HG02623 (cell line): Measurements from ENCODE around the gene SUCO.

ENCODE experiments used
- ATAC-seq: cut with Tn5 transposase; IDR thresholded peaks from one replicate; pipeline ENCODE4 v1.9.1; 2021; ENCODE audit warnings: moderate library complexity; ENCODE audit not compliant: unreplicated experiment

Gene SUCO

DNA sequence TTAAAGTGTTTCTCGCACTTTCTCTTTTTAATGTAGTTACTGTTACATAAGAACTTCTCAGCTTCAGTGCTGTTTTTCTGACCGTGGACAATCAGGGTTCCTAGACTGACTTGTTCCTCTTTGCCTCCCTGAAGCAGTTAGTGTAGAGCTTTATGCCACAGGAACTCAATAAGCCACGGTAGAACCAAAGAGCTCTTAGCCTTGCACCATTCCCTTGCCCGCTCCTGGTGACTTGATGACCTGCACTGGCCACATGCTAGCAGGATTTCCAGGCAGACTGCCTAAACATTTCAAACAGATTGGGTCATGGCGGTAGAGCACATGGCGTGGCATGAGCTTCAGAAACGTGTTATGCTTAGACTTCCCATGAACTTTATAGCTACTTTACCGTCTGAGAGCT, 107.2 kb downstream of the SUCO start:
- no peak for ATAC-seq

DNA sequence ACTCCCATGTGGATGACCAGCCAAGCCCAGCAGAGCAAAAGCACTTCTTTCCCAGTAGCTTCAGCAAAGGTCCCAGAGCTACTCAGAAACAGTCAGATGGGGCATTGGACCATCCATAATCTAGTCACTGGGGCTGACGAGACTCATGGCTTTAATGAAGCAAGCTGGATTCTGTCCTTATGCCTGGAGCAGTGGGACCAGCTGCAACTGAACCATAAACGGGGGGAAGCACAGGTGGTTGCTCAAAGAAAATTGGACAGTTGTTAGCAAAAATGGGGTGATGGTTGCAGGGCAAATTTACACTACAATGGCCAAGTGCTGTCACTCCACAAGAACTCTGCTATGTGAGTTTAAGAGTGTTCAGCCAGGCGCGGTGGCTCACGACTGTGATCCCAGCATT, 108.5 kb downstream of the SUCO start:
- ATAC-seq: no peak

DNA sequence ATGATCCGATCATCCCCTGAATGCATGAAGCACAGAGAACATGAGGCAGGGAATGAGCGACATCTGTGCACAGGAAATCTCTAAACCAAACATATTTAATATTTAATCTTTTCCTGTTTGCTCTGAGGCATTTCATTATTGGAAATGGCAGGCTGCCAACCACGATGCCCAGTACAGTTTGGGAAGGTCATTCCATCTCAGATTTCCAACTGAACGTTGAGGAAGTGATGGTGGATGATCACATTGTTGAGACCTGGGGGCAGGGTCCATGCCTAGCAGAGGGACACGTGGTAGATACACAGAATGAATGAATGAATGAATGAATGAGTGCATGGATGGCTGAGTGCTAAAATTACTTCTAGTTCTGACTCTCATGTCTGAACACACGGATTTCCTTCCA, 110.0 kb downstream of the SUCO start:
- ATAC-seq: no peak

DNA sequence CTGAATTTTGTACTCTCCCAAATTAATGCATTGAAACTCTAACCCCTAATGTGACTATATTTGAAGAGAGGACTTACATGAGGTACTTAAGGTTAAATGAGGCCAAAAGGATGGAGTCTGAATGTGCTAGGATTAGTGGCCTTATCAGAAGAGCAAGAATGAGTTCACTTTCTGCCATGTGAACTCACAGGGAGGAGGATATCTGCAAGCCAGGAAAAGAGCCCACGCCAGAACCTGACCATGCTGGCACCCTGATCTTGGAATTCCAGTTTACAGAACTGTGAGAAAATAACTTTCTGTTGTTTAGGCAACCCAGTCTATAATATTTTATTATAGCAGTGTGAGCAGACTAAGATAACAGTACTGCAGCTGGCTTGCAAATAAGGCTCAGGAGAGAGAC, 113.7 kb downstream of the SUCO start:
- no peak for ATAC-seq

DNA sequence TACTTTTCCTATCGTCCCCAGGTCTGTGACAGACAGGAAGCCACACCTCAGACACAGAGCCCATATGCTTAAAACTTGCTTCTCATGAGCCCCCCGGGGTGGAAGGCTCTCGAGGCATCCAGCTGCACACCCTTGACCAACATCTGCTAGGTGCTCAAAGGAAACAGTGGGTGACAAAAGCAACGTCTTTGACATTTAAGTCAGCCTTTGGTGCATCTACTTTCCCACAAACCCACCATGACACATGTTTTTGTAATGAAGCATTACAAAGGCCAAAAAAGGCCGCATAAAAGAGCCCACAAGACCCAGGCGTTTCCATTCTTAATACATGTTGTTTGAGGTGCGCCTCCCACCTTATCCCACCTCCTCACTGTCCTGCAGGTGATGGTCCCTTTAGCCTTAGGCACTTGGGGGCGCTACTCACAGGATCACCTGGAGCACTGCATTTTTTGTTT, 114.2 kb downstream of the SUCO start:
- ATAC-seq: no peak

DNA sequence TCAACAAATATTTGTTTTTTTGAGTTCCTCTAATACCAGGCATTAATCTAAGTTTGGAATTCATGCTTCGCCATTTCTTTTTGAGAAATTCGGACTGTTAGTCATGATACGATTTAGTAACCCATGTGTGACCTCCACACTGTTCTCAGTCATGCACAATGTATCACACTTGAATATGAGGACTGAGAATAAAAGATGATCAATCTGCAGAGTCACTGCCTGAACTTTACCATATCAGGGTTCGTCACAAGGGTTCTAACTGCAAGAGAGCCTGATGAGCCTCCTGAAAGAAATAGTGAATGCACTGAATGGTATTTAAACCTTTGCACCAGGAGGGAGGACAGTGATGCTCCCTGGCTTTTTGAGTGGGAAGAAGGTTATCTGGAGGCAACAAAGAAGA, 115.0 kb downstream of the SUCO start:
- no peak for ATAC-seq

DNA sequence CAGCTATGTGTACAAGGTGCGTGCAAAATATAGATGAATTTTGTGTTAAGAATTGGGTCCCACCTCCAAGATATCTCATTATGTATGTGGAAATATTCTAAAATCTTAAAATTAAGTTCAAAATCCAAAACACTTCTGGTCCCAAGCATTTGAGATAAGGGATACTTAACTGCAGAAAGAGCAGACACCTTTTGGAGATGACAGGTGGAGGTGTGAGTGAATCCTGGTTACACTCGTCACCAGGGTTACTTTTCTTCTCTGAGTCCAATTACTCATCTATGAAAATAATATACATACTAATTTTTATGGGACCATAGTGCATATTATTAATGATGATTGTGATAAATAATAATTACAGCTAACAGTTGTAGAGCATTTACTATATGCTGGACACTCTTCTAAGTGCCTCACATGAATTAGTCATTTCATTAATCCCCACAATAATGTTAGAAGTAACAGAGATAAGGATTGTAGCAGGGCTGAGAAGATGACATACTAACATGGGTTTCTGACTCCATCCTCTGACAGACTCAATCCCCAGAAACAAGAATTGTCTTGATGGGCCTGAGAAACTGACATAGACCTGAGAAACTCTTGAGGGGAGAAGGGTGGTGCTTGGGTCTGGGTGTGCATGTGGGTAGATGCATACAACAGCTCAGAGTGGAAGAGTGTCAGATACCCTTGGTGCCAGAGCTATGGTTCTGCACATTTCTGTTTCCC, 117.7 kb downstream of the SUCO start:
- ATAC-seq: no peak

DNA sequence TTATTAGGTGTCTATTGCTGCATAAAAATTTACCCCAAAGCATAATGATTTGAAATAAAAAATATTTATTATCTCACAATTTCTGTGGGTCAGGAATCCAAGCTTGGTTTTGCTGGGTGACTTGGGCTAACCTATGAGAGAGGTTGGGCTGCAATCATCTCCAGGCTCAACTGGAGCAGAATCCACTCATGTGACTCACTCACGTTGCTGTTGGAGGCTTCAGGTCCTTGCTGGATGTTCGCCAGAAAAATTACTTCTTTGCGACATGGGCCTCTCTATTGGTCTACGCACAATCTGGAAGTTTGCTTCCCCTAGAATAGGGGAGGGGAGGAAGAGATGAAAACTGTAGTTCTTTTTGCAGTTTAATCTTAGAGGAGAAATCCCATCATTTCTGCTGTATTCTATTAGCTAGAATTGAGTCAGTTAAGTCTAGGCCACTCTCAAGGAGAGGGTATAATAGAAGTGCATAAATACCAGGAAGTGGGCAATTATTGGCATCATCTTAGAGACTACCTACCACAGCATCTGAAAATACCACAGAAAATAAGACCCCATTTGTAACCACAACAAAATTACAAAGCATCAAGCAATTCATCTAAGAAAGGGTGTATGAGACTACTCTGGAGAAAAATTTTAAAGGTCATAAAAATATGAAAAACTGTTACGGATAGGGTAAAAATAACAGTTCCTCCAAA, 120.2 kb downstream of the SUCO start:
- ATAC-seq: no peak

DNA sequence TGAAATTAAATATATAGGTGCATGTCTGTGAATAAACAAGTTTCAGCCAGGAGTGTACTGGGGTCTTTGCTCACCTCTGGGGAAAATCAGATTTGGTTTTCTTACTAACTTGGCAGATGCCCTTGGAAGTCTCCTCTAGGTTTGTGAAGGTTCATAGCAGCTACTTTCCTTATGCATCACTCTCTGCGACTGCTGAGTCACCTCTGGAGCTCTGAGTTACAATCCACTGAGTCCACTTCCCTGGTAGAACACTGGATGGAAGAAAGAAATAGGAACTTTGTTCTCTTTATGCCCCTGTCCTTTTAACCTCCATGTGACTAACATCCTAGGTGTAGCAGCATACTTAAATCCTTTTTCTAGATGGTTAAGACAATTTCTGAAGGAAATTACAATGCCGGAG, 121.6 kb downstream of the SUCO start:
- no peak for ATAC-seq

DNA sequence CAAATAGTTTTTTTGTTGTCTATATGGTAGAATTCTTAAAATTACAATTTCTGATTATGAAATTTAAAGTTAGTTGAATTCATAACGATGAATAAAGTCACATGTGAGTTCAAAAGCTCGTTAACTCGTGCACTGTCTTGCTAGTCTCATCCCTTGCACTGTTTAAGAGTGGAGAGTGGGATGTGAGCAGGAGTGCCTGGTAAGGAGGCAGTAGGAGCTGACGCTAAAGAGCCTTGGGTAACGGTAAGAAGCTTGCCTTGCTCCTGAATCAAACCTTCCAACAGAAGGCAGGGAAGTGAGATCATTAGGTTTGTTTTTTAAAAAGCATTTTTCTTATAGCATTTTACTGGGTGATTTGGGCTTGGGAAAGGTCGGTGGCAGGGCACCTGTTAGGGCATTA, 123.6 kb downstream of the SUCO start:
- no peak for ATAC-seq

DNA sequence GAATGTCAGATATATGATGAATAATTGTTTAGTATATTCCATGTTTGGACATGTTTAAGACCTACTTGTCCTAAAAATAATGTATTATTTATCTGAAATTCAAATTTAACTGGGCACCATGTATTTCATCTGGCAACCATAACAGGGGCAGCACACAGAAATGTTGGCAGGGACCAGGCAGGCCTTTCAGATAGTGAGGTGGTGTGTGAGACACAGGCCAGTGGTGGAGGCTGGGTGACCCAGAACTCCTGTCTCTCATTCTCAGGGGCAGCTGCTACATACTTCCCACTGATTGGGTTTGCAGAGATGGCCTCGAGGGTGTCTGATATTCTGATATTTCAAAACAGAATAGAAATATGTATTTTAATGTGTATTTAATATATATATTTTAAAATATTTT, 124.6 kb downstream of the SUCO start:
- no peak for ATAC-seq

DNA sequence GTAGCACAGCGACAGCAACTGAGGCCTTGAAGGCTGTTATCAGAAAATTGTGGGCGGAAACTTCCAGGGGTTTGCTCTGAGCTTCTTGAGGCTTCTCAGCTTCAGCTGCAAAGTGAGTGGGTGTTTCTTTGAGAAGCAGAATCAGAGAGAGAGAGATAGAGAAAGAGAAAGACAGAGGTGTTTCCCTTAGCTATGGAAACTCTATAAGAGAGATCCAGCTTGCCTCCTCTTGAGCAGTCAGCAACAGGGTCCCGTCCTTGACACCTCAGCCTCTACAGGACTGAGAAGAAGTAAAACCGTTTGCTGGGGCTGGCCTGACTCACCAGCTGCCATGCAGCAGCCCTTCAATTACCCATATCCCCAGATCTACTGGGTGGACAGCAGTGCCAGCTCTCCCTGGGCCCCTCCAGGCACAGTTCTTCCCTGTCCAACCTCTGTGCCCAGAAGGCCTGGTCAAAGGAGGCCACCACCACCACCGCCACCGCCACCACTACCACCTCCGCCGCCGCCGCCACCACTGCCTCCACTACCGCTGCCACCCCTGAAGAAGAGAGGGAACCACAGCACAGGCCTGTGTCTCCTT, 126.0 kb downstream of the SUCO start, which contains the start of gene FASLG:
TSS of gene FASLG (plus strand) at position 233 of the 583 bp plus-strand sequence. CDS start at position 332, 99 bp downstream.
- no peak for ATAC-seq

DNA sequence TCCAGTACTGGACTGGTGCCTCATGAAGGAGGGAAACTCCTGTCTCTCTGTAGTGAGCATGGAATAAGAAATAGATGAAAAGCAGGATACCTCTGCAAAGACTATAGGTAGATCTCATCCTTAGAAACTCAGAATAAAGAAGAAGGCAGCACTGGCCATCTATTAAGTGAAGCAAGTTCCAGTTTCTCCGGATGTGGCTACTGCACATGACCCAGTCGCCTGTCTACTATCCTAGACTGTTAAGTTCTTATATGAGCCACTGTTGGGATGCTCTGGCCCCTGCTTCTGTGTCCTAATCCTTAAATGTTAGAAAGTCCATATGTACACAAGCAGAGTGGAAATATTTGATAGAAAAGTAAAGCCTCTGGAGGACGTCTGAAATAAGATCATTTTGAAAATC, 128.2 kb downstream of the SUCO start:
- no peak for ATAC-seq
